NCI-H226 (cell line): ENCODE results near the gene SLC32A1.

Experiments used
- DNase-seq: peaks from one replicate; pipeline ENCODE4 v3.0.0-alpha.2; 2015

The SLC32A1 gene

GRCh38 chr20:38723848-38724625 lies at the start of gene SLC32A1:
TSS of gene SLC32A1 (plus strand) at chr20:38724486. CDS start at chr20:38724725, 239 bp downstream.
- DNase-seq = no peak

- DNase-seq = no peak
These were observed 49.5 kb upstream of the SLC32A1 start for GRCh38 chr20:38674765-38675133.

- DNase-seq = no peak
These were observed 47.7 kb upstream of the SLC32A1 start for GRCh38 chr20:38676576-38676975.

GRCh38 chr20:38680500-38681306 lies 43.6 kb upstream of the SLC32A1 start:
- peak; percentile 9 for DNase-seq

GRCh38 chr20:38685271-38685670 lies 39.0 kb upstream of the SLC32A1 start:
- no peak for DNase-seq

DNA sequence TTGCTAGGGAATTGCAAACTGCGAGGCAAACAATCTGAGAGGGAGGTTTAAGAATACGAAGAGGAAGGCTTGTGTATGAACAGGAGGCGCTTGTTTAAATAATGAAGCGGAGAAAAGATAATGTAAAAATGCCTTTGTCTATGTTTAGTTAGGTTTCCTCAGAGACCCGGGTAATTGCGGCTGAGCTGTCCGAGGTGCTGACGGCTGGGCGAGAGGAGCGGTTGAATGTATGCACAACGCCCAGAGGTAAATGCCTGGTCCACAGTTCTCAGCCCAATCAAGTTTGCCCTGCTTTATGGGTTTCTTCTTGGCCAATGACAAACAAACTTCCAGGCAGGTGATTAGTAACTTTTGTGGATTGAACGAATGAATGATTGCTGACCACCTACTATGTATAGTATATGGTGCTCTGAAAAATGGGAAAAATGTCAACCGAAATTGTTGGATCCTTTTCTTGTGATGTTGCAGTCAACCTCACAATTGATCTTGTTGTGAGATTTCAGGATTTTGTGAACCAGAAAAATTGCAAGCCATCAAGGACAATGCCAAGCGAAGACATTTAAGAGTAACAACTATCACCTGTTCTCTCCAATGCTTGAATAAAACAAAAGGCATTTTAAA lies 38.3 kb upstream of the SLC32A1 start:
- DNase-seq = peak; percentile 28

DNA sequence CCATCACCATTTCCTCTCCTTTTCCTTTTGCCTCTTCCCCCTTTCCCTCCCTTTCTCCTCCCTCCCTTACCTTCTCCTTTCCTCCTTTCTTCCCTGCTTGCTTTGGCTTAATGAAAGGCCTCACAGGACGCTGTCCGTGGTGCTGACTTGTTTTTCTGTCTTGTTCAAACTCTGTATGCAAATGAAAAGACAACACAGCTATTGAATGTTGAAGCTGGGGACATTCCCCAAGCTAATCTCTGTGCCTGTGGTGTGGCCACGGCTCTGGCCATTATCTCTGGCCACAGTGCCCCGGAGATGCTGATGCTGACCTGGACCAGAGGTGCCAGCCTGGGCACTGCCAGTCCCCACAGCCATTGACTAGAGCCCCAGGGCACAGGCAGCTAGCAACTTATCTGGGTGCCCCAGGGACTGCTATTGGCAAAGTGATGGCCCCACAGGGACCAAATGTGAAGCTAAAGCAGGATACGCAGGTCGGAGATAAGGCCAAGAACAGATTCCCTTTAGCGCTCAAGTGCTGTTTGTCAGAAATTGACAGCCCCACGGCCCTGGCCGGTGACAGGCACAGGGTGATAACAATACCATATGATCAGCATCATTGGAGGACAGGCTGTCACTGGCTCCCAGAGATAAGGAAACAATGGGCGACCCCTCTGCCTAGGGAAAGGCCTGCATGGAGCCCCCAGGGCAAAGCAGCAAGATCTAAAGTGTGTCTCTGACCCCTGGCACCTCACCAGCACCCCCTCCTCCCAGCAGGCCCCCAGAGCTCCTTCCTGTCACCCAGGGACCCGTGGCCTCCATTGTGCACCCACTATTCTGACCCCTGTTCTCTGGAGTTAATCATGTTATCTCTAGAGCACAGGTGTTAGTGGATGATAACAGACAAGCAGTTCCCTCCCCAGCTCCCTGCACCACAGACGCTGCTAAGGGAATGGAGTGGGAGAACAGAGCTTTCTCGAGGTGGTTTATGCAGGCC lies 31.6 kb upstream of the SLC32A1 start:
- DNase-seq = peak; percentile 50

GRCh38 chr20:38697306-38697705 lies 27.0 kb upstream of the SLC32A1 start:
- DNase-seq = no peak

DNA sequence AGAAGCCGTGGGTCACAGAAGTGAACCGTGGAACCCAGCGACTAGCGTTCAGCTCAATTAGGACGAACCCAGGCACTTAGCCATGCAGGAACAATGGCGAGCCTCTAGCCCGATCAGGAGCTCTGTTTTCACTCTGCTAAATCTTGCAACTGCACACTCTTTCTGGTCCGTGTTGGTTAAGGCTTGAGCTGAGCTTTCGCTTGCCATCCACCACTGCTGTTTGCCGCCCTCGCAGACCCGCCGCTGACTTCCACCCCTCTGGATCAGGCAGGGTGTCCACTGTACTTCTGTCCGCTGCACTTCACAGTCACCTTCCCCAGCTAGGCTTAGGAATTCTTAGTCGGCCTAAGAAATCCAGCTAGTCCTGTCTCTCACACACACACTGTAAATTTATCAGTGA lies 25.7 kb upstream of the SLC32A1 start:
- DNase-seq = no peak

GRCh38 chr20:38700141-38700540 lies 24.1 kb upstream of the SLC32A1 start:
- no peak for DNase-seq

GRCh38 chr20:38700926-38701325 lies 23.4 kb upstream of the SLC32A1 start:
- DNase-seq = no peak

DNA sequence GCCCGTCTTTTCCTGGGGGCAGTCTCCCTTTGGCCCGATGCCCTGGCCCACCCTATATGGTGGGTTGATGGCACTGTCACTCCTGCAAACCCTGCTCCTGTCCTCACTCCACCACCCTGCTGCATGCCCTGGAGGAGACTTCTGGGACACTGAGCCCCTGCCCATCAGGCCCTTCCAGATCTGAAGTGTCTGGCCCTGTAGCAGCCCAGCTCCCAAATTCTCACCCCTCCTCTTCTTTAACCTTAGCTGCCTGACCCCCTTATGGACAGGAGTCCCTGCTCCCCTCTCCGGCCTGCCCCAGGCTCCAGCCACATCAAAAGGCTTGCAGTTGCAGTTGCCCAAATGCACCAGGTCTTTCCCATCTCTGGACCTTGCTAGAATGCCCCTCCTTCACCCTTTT lies 20.8 kb upstream of the SLC32A1 start:
- DNase-seq = no peak

DNA sequence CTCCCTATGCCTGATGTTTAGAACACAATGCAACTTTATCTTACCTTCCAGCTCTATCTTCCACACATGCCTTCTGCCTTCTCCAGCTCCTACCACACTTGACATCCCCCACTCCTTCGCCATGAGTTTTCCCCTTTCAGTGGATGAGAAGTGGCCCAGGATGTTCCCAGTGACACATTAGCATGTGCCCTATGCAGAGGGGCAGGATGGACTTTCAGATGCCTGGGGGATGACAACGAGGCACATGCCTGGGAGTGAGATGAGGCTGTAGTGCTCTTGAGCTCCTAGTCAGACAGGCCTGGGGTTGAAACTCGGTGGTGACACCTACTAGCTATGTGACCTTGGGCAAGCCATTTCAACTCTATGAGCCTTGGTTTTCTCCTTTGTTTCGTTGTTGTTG lies 20.1 kb upstream of the SLC32A1 start:
- no peak for DNase-seq

DNA sequence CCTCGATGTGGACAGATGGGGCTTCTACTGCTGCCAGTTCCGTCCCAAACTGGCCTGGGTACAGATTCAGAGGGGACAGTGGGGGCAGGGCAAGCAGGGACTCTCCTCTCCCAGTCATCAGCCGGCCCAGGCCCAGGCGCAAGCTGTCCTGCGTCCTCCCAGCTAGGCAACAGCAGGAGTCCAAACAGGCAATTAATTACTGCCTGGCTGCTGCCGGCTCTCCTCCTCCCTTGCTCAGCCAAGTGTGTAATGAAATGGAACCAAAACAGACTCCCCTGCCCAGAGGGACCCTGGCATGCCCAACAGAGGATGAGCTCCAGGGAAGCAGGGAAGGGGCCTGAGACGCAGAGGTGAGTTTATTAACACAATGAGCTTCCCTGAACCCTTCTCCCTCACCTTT lies 17.8 kb upstream of the SLC32A1 start:
- no peak for DNase-seq

DNA sequence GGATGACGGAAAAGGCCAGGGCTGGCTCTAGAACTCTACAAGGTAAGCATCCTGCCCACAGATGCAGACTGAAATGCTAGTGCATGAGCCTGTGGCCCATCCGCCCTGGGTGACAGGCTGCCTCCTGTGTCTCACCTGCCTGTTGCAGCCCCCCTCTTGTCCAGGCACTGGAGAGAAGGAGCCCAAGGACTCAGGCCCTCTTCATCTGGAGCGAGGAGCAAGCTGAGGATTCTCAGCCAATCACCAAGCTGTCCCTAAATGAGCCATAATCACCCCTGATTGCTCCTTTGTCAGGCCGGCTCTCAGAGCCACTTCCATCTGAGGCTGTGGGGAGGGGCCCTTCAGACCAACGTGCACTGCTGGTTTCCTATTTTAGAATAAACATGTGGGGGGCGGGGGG lies 10.0 kb upstream of the SLC32A1 start:
- DNase-seq = no peak

DNA sequence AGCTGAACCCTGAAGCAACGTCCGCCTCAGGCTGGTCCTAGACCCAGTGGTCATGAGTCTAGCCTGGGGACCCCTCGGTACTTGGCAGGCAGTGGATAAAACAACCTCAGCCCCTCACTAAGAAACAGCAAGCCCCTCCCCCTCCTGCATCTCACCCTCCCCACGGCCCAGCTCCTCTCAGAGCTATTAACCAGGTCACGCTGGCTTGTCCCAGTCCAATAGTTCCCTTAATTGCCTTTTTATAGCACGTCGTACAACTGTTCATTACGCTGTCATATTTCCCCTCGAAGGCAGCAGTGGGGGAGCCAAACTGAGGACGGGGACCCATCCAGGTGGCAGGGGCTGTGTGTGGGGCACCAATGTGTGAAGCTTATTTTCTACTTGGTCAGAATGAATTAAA lies 8.6 kb upstream of the SLC32A1 start:
- no peak for DNase-seq

GRCh38 chr20:38722683-38723016 lies 1.6 kb upstream of the SLC32A1 start:
- DNase-seq = no peak

DNA sequence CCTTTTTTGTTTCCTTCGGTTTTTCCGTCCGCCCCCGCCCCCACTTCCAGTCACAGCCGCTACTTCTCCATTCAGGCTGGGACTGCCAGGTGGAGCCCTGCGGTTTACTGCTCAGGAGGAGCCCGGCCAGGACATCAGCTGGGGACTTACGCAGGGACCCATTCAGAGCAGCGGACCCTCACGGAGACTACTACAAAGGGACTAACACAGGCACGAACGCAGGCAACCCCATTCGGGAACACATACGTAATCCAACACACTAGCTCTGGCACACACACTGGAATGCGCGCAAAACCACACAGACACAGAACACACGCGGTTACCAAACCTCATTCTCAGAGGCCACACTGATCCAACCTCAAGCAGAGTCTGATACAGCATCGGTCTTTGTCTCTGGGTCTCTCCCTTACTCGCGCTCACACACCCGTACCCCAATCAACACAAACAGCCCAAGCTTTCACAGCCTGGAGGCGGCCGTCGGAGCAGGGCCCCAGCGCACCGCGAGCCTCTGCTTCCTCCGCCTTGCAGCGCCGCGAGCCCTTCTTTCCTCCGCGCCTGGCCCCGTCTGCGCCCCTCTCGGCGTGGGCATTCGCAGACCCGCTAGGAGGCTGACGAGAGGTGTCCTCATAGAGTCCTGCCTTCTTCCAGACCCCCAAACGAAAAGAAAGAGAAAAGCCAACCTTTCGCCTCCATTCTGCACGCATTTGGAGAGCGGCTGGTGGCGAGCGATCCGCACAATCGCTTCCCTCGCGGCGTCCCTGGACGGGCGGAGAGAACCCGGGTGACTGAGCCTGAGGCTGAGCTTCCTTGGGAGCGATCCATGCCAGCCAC lies 1.1 kb upstream of the SLC32A1 start:
- no peak for DNase-seq

DNA sequence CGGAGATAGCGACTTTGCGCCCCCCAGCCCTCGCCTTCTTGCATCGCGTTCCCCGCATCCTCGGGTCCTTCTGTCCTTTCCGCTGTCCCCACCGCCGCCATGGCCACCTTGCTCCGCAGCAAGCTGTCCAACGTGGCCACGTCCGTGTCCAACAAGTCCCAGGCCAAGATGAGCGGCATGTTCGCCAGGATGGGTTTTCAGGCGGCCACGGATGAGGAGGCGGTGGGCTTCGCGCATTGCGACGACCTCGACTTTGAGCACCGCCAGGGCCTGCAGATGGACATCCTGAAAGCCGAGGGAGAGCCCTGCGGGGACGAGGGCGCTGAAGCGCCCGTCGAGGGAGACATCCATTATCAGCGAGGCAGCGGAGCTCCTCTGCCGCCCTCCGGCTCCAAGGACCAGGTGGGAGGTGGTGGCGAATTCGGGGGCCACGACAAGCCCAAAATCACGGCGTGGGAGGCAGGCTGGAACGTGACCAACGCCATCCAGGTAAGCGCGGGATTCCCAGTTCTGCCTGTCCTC lies 401 bp downstream of the SLC32A1 start:
- DNase-seq = no peak

DNA sequence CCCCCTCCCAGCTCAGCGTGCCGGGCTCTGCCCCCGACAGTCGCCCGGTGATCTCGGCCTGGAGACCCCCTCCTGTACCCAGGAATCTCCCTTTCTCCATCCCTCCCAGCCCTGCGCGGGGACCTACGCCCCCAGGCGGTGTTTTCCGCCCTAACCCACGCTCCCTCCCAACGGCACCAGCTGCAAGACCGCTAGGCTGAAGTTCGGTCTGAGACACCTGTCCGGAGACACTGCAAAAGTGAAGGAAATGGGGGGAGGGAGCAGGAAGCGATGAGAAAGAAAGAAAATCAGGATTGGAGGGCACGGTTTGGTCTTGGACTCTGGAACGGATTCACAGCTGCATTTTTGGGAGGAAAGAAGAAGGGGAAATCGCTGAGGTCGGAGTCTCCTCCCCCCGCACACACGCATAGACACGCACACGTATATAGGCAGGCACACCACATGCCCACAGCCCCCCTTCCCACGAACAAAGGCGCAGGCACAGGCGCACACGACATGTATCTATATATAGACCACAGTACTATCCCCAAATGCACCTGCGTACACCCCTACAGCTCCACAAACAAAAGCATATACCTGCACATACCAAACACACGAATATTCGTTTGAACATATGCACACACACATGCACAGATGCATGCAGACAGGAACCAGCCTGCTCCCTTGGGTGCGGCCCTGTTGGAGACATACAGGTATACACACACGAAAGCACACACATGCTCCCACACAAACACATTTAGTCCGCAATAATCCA lies 1.0 kb downstream of the SLC32A1 start:
- DNase-seq = no peak
